ENCODE data around the gene TRIM28.

Gene TRIM28

DNA sequence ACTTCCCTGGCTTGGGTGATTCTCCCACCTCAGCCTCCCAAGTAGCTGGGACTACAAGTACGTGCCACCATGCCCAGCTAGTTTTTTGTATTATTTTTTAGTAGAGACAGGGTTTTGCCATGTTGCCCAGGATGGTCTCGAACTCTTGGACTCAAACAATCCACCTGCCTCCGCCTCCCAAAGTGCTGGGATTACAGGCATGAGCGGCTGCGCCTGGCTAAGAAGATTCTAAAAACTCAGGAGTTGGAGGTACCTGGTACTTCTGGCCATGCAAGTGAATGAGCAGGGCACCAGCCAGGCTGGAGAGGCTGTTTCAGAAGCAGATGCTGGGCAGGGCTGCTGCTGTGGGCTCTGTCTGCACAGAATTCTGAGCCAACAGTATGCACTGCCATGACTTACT is 23.1 kb downstream of the TRIM28 start:
- Histone ChIP-seq H3K4me3 (ENCODE audit: low read depth, low read length) (no peak overlapping the region), H3K9me3 (no peaks in the 10 kb centered on the region), H3K36me3 (peaks cover 12% of the 10 kb centered on the region; the same call in 1 of the 2 replicates), H3K4me1 (peaks cover 5% of the 10 kb centered on the region), H3K27me3 (peaks cover 4% of the 10 kb centered on the region; the same call in 1 of the 2 replicates)
- DNase-seq, result no peak
- TF ChIP-seq, protein P1, sequence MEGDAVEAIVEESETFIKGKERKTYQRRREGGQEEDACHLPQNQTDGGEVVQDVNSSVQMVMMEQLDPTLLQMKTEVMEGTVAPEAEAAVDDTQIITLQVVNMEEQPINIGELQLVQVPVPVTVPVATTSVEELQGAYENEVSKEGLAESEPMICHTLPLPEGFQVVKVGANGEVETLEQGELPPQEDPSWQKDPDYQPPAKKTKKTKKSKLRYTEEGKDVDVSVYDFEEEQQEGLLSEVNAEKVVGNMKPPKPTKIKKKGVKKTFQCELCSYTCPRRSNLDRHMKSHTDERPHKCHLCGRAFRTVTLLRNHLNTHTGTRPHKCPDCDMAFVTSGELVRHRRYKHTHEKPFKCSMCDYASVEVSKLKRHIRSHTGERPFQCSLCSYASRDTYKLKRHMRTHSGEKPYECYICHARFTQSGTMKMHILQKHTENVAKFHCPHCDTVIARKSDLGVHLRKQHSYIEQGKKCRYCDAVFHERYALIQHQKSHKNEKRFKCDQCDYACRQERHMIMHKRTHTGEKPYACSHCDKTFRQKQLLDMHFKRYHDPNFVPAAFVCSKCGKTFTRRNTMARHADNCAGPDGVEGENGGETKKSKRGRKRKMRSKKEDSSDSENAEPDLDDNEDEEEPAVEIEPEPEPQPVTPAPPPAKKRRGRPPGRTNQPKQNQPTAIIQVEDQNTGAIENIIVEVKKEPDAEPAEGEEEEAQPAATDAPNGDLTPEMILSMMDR (IDR thresholded peaks at IDR 0.05; ENCODE audit: low read depth, low read length), result no peak

DNA sequence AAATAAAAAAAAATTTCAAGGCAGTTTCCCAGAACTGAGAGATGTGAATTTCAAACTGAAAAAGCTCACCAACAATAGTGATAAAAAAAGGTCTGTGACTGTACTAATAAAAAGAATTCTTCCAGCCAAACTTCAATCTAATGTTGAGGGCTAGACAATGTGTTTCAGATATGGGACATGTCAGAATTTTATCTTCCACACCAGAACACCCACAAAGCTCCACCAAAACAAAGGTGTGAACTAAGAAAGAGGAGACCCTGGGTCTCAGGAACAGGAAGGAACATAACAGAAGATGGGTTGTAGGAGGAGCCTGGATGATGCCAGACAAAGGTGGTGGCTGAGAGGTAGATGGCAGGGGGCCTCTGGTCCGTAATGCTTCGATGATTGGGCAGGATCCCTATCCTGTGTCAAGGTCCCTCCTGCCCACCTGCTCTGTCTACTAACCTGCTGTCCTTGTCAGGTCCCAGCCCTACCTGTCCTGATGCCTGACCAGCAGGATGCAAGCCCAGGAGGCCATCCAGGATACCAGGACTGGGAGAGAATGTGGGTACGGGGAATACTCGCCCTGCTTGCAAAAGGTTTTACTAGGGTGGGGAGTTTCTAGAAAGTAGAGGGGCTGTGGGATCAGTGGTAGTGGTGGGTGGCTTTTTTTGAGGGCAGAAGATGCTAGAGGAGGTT is 24.7 kb downstream of the TRIM28 start:
- peaks cover 12% of the 10 kb centered on the region; the same call in 1 of the 2 replicates for H3K36me3 ChIP-seq
- H3K9me3 ChIP-seq, result no peaks in the 10 kb centered on the region
- no peaks in the 10 kb centered on the region for H3K27me3 ChIP-seq
- H3K4me1 ChIP-seq, result no peaks in the 10 kb centered on the region; the same call in 1 of the 2 replicates
- no peak overlapping the region for H3K4me3 ChIP-seq (ENCODE audit: low read depth, low read length)
- no peak for DNase-seq
- TF ChIP-seq, protein P1 (IDR thresholded peaks at IDR 0.05; ENCODE audit: low read depth, low read length), result no peak

DNA sequence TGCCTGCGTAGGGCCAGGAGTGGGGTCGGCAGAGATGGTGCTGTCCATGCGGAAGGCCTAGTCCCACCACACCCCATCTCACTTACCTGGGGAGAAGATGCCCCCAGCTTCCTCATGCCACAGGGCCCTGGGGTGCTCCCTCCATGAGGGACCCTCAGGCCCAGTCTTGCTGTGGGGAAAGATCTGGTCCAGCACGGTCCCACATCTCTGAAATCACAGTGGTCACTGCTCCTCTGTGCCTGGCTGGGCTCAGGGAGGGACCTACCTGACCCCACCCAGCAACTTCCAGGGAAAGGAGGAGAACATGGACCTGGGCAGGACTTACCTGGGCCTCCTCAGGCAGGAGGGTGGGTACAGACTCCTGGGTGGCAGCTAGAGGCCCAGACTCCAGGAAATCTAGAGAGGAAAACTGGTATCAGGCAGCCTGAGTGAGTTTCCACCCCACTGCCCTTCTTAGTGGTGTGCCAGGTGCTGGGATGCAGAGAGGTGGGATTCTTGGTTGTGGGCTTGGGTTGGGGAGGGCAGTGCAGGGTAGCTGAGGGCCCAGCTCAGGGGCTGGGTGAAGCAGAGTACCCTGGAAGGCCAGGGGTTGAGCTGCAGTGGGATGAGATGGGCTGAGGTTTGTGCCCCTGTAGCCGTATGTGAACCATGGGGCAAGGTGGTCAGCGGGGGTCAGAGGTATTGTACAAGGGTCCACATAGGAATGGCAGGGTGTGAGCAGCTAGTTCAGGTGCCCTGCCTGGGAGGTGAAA is 25.5 kb downstream of the TRIM28 start:
- no peak for DNase-seq
- TF ChIP-seq, protein P1 (IDR thresholded peaks at IDR 0.05; ENCODE audit: low read depth, low read length), result no peak
- H3K4me3 ChIP-seq (ENCODE audit: low read depth, low read length), result no peak overlapping the region
- H3K4me1 ChIP-seq, result no peaks in the 10 kb centered on the region; the same call in 1 of the 2 replicates
- H3K27me3 ChIP-seq, result no peaks in the 10 kb centered on the region
- H3K36me3 ChIP-seq, result peaks cover 12% of the 10 kb centered on the region; the same call in 1 of the 2 replicates
- H3K9me3 ChIP-seq, result no peaks in the 10 kb centered on the region

DNA sequence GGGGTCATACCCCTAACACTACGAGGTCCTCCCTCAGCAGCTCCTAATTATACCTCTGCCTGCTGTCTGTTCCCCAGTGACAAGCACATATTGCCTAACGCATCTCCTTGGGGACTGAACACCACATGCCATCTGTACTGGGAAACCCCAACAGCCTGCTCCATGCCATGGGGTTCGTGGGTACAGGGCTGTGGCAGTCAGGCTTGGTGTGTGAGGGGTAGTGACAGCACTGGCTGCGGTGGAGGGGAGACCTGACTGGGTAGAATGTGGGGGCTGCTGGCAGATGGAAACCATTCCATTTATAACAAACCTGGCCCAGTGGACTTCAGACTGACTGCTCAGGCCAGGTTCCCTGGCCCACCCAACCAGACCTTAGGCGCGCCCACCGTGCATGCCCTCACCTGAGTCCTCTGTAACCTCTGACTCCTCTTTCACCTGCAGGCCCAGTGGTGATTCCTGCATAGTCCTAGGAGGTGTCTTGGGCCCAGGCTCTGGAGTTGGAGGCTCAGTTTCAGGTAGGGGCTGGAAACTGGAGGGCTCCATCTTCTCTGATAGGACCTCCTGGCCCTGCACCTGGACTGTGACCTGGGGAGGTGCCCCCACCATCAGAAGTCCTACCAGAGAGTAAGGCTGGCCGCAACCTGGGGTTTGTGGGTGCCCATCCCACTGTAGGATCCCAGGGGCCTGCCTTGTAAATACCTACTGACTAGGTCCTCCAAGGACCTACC is 26.2 kb downstream of the TRIM28 start:
- H3K27me3 ChIP-seq, result no peaks in the 10 kb centered on the region
- H3K4me1 ChIP-seq, result no peaks in the 10 kb centered on the region; the same call in 1 of the 2 replicates
- peaks cover 11% of the 10 kb centered on the region; the same call in 1 of the 2 replicates for H3K36me3 ChIP-seq
- DNase-seq, result no peak
- H3K9me3 ChIP-seq, result no peaks in the 10 kb centered on the region
- H3K4me3 ChIP-seq (ENCODE audit: low read depth, low read length), result no peak overlapping the region
- TF ChIP-seq, protein P1 (IDR thresholded peaks at IDR 0.05; ENCODE audit: low read depth, low read length), result no peak

DNA sequence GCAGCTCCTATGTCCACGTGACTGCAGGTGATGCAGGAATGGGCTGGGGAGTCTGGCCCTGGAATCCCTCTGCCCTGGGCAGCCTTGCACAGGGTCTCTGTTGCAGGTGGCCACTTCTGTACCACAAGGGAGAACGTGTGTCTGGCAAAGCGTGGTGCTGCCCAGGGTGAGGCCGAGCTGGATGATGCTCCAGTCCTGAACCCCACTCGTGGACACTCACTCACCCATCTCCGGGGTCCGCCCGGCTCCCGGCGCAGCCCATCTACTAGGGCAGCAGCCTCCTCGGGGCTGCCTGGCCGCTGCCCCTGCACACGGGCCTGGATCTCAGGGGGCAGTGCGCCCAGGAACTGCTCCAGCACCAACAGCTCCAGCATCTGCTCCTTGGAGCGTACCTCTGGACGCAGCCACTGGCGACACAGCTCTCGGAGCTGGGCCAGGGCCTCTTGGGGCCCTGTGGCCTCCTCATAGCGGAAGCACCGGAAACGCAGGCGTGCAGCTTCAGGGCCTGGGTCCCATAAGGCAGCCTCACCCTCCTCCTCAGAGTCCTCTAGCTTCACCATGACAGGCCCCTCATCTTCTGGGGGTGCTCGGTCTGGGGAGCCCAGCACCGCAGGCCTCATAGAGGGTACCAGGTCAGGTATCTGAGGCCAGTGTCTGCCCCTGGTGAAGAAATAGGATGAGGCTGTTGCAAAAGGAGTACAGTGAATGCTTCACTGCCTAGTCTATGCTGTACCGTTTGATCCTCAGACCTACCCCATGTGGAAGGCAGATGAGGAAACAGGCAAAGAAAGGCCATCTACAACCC is 27.1 kb downstream of the TRIM28 start:
- Histone ChIP-seq H3K4me3 (ENCODE audit: low read depth, low read length) (no peak overlapping the region), H3K9me3 (no peaks in the 10 kb centered on the region), H3K27me3 (no peaks in the 10 kb centered on the region), H3K4me1 (no peaks in the 10 kb centered on the region; the same call in 1 of the 2 replicates), H3K36me3 (peaks cover 9% of the 10 kb centered on the region; the same call in 1 of the 2 replicates)
- TF ChIP-seq, protein P1 (IDR thresholded peaks at IDR 0.05; ENCODE audit: low read depth, low read length), result no peak
- DNase-seq, result no peak

All from BE2C (cell line).